K562 treated with DMSO at 1 percent for 24 hours (cell line): ENCODE measurements around the gene SKAP2. TPM values are rescaled to one million over a fixed set of nuclear protein-coding genes. Genes with fewer than 3 reads are reported as not detected.

Experiments used
- total RNA-seq: library from RNA; unstranded; fragments of 300-600 nt; gene quantifications from 2 replicates; pipeline ENCODE4 v1.2.3, GENCODE V29; 2022; ENCODE audit warnings: low read depth; ENCODE audit not compliant: insufficient read depth

The SKAP2 gene
- total RNA-seq: 10.0 and 10.6 TPM in 2 replicates

GRCh38 chr7:26864309-26865093 is at the start of gene SKAP2:
TSS of gene SKAP2 (minus strand) at chr7:26864590. CDS start at chr7:26864429, 161 bp downstream.

Other genes starting within 250 kb of the SKAP2 start
- 0.12 TPM in 1 of 2 replicates, not detected in the other for gene HOXA1, start 231.4 kb upstream of the SKAP2 start, total RNA-seq
- gene HOXA2, start 238.1 kb upstream of the SKAP2 start, total RNA-seq: not detected in 2 replicates